Uterus (tissue), 2 donors: ENCODE data around the gene RBM27.

Experiments
- CTCF ChIP-seq, 4 experiments: fragments of 200-600 bp in 2 of 4; fragments of 450-650 bp in 2 of 4; sonication (generic) in 2 of 4; IDR thresholded peaks; one replicate each; pipeline ENCODE4 v1.5.1; 2016 to 2019; ENCODE audit warnings: antibody characterized with exemption in 4 of 4, mild to moderate bottlenecking in 2 of 4, moderate library complexity in 1 of 4
- POLR2A ChIP-seq, 2 donors: fragments of 450-650 bp; IDR thresholded peaks; one replicate each; pipeline ENCODE4 v1.6.1; 2016; ENCODE audit warnings: antibody characterized with exemption in 2 of 2, mild to moderate bottlenecking in 1 of 2, moderate library complexity in 1 of 2

GRCh38 chr5:146248561-146248960, 45.2 kb downstream of the RBM27 start:
- no peak for TF ChIP-seq CTCF (IDR thresholded peaks at IDR 0.05)
- no peak for TF ChIP-seq POLR2A (IDR thresholded peaks at IDR 0.05)
